Epidermal melanocyte (primary cell): ENCODE measurements around the gene TCF12.

Experiments used
- DNase-seq: peaks from one replicate; pipeline ENCODE4 v3.0.0; 2011; ENCODE audit warnings: low spot score; ENCODE audit not compliant: insufficient read length

Gene TCF12

DNA sequence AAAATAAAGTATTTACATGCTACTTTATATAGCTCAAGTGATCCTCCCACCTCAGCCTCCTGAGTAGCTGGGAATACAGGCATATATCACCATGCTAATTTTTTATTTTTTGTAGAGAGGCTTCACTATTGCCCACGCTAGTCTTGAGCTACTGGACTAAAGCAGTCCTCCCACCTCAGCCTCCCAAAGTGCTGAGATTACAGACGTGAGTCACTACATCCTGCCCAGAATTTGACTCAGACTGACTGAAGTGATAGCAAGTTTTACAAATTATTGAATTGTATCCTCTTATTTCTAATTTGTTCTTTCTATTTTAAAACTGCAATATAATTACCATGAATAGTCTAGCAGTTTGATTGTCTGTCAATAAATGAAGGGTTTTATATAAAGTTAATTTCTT lies 247.5 kb downstream of the TCF12 start:
- no peak for DNase-seq

DNA sequence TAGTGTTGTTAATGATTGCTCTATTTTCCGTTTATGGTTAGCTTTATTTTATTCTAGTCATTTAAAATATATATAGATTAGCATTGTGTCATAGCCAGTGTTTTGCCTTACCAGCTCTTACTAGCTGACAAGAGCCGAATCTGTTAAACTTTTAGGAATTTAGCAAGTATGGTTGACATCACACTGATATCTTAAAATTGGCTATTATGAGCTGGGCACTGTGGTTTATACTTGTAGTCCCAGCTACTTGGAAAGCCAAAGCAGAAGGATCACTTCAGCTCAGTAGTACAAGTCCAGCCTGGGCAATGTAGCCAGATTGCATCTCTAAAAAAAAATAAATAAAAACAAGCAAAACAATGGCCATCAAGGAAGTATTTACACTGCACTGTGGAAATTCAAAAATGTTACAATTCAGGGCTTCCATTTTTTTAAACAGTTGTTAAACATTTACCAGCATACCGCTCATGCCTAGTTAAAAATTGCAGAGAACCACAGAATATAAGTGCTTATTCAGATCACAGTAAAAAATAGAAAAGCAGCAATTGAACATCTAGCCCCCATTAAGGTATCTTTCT lies 249.5 kb downstream of the TCF12 start:
- DNase-seq, result no peak

DNA sequence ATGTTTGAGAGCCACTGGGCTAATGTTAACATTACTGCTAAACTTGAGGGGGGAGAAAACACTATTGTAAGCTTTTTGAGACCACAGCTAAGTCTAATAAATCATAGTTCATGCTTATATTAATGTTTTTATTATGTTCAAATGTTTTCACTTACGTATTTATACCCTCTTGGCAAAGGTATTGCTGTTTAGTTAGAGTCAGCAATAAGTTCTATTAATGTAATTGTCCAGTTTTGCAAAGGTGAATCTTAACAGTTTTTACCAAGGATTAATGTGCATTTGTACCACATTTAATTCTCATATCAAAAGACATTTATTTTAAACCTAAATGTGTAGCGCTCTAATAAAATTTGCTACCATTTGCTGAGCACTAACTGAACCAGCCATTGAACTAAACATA lies 251.2 kb downstream of the TCF12 start:
- DNase-seq, result no peak

DNA sequence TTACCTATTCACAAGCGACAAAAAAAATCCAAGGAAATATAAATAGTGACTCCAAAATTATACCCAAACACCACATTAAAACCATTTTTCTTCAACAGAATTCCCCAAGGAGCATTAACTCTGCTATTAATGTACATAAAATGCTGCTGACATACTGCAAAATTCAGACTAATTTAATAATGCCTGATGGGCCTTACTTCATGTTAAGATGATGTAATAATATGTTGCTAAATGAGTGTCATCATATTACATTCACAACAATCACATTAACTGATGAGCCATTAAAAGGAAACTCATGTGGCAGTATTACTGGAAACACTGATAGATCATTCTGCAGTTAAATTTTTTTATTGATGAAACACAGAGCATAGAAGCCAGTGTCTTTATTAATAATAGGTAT lies 253.0 kb downstream of the TCF12 start:
- DNase-seq, result no peak

DNA sequence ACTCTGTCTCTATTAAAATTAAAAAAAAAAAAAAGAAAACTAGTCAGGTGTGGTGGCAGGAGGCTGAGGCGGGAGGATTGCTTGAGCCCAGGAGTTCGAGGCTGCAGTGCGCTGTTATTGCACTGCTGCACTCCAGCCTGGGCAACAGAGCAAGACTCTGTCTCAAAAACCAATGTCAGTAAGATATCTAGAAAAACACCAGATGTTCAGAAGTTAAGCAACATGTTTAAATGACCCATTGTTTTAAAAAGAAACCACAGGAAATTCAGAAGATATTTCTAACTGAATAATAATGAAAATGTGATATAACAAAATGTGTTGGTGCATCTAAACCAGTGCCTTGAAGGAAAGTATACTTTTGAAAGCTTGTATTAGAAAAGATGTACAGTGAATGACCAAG lies 254.5 kb downstream of the TCF12 start:
- no peak for DNase-seq

DNA sequence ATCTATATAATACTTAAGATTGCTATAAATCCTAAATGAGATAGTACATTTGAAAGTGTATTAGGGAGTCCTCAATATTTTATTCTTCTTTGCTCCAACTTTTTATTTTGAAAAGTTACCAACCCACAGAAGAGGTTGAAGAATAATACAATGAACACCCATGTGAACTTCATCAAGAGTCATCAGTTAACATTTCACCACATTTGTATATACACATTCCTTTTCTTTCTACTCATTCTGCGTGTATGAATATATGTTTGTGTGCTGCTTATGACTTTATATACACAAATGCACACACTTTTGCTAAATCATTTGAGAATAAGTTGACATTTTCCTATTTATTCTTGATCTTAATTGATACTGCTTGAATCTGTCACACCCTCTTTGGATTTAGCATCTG lies 264.6 kb downstream of the TCF12 start:
- DNase-seq, result no peak

DNA sequence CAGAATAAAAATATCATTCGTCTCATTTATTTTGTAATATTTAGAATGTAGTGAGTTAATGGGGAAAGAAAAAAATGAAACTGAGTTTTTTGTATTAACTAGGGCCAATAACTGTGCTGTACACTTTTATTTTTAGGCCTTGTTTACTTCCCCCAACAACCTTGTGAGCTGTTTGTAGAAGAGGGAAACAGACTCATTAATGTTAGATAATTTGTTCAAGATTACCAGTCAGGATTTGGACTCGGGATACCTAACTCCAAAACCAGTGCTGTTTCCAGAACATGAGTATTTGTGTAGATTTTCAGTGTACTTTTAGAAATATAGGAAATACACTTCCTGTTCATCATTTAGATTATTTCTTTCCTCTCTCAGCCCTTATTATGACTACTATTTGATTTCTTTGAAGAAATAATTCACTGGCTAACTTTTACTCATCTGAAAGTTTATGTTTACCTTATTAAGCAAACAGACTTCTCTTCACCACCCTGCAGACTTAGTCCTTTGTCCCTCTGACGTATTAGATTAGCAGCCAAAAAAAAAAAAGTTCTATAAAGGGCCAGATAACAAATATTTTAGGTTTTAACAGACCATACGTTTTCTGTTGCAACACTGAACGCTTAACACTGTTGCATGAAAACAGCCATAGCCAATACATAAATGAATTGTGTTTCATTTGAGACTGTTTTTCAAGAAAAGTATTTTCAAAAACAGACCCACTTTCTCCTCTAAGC lies 265.3 kb downstream of the TCF12 start:
- DNase-seq, result no peak

DNA sequence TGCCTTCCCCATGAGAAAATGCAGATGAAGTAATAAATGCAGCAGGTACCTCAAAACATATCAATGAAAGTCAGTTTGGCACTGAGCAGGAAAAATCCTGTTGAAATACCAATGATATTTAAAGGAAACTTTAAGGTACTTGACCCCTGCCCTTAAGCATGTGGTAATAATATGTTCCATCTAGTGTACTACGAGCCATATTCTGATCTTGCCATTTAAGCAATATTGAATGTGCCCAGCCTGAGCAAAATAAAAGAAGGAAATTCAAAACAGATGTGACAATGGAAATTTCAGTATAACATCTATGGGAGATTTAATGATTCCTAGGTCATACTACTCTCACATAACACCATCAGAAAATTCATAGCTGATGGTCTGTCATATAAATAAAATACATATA lies 266.1 kb downstream of the TCF12 start:
- DNase-seq, result no peak

DNA sequence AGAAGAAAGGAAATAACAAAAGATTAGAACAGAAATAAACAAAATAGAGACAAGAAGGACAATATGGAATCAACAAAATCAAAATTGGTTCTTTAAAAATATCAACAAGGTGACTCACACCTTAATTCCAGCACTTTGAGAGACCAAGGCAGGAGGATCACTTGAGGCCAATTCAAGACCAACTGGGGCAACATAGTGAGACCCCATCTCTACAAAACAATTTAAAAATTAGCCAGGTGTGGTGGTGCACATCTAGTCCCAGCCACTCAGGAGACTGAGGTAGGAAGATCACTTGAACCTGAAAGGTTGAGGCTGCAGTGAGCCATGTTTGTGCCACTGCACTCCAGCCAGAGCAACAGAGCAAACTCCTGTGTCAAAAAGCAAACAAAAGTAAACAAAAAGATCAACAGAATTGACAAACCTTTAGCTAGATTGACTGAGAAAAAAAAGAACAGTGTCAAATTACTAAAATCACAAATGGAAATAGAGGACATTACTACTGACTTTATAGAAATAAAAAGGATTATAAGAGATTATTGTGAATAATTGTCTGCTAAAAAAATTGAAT lies 267.1 kb downstream of the TCF12 start:
- DNase-seq, result no peak

DNA sequence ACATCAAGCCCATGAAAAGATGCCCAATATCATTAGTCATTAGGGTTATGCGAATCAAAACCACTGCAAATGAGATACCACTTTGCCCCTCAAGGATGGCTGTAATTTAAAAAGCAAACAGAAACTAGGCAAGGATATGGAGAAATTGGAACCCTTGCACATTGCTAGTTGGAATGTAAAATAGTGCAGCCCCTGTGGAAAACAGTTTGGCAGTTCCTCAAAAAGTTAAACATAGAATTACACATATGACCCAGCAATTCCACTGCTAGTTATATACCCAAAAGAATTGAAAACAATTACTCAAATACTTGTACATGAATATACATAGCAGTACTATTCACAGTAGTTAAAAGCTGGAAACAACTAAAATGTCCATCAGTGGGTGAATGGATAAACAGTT lies 271.0 kb downstream of the TCF12 start:
- DNase-seq, result no peak

DNA sequence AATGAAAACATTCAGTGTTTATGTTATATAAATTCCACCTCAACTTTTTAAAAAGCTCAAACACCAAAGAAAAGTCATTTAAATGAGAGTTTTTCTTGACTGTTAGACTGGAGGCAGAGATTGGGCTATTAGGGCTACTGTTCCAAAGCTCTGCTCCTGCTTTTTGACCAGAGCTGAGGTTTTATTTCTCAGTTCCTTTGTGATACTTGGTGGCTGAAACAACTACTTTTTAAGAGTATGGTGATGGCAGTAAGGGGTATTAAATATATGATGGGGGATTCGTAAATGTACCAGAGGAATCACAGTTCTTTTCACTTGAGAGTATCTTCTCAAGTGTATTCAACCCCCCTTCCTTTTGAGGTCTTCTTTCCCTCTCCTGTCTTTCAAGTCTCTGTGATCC lies 271.8 kb downstream of the TCF12 start:
- no peak for DNase-seq

DNA sequence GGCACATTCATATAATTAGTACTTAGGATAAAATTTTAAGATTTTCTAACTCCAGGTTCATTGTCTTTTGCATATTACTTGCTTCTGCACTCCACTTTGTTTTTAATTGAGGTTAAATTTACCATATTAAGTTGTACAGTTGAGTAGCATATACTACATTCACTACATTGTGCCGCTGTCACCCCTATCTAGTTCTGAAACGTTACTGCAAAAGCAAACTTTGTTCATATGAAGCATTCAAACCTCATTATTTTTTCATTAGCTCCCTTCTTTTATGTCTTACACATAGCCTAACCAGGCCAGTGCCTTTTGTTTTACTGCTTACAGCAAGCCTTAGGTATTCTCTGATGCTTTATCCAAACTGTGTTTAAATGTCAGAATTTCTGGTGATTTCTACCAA lies 274.7 kb downstream of the TCF12 start:
- DNase-seq, result no peak

DNA sequence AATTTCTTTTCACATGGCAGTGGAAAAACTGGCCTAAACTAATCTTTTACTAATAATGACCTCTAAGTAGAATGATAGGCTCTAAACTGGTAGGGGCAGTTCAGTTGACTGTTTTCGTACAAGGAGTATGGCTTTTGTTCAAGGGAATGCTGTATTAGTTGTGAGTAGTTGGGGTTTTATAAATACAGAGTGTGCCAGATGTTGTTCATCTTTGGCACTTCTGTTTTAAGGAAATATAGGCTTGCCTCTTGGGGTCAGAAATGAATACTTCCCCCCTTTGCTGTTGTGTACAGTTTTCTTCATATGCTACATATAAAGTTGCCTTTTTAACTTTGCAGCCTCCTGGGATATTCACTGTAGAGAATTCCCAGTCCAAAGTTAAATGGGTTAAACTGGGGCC lies 276.9 kb downstream of the TCF12 start:
- DNase-seq, result no peak

DNA sequence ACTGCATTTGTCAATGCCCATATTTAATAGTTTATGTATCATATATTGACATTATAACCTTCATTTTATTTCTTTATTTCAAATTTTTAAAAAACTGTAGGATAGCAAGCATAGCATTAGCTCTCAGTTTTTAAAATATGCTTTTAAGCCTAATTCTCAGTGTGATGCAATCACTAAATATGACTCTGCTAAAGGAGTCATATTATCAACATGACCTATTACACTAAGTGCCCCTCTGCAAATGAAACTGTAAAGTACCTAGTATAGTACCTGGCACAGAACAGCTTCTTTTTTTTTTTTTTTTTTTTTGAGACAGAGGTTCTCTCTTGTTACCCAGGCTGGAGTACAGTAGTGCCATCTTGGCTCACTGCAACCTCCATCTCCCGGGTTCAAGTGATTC lies 278.4 kb downstream of the TCF12 start:
- no peak for DNase-seq

DNA sequence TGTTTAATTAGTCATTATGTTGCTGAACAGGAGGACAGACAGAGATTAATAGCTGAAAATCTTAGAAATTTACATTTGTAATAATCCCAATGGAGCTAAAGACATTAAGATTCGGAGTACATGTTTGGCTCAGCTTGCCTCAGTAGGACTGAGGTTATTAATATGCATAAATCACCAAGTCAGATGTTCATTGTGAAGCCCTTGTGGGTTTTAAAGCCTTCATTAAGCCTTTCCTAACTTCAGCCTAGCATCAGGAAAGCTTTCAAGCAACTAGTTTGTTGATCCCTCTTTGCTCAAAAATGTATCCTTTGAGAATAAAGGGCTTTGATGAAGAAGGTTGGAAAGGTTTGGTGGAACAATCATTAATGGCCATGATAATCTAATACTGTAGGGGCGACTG lies 279.7 kb downstream of the TCF12 start:
- DNase-seq, result no peak

DNA sequence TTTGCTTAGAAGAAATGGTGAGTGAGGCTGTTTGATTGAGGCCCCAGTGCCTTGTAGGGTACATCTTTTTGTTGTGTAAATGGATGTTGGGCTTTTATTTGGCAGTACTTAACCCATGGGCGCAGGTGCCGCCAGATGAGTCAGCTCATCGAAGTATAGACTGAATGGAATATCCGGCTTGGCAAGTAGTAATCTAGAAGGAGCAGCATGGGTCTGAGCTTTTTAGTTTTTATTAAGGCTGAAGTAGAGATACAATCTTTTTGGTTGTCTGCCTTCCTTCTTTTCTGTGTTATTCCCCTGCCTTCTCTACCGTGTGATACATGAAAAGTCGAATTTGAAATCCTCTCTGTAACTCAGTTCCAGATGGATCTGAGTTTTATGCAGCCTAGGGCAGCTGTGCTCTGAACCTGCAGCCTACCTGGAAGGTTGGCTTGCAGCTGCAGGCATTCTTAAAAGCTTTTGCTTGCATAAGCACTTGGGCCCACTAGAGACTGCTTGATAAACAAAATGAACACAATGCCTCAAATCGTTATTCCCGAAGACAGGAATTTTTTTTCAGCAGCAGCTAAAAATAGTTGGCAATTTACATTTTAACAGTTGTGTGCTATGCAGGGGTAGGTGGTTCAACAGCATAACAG lies 280.3 kb downstream of the TCF12 start:
- DNase-seq, result no peak

DNA sequence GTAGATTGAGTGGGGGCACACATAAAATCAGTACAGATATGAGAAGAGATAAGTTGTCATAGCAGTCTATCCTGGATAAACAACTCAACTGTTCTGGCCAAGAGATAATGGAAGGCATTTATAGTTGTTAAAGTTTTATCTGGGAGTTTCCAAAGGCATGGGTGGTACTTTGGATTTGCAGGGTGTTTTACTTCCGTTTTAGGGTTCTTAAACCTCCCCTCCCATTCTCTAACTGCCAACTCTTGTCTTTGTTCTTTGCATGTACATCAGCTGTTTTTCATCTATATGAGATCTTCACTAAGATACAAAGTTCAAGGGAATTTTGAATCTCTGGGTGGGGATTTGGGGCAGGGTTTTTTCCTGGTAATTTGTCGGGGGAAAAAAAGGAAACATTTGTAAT lies 283.1 kb downstream of the TCF12 start:
- DNase-seq, result no peak

DNA sequence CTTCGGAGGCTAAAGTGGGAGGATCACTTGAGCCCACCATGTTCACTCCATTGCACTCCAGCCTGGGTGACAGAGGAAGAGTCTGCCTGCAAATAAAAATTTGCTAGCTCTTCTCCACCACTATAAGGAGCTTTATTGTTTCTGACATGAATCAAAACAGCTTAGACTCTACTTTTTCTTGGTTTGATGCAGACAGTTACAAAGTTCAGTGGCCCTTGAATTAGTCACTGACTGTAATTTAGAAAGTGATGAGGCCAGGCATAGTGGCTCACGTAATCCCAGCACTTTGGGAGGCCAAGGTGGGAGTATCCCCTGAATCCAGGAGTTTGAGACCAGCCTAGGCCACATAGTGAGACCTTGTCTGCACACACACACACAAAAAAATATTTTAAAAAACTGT lies 285.5 kb downstream of the TCF12 start:
- no peak for DNase-seq

DNA sequence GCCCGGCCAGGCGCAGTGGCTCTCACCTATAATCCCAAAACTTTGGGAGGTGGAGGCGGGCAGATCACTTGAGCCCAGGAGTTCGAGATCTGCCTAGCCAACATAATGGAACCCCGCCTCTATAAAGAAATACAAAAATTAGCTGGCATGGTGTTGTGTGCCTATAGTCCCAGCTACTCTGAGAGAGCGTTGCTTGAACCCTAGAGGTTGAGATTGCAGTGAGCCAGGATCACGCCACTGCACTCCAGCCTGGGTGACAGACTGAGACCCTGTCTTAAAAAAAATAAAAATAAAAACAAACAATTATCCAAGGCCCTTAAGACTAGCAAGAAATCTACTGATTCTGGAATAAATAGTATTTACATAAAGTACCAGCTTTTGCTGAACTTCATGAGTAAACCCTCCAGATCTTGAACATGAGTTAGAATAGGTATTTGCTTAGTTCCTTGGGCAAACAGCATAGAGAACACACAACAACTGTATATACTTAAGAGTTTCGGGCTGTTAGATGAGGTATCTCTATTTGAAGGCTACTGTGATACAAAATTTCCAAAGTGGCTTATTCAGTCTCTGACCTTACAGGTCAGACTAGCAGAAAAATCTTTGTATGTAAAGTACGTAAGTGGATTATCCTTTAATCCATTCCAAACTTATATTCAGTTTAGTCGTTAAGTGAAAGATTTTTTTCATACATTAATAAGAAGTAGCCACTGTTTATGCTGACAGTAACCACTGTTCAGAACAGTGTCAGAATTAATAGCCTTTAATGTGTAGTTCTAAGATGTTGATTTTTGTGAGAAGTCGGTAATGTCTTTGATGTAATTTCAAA lies 286.8 kb downstream of the TCF12 start:
- no peak for DNase-seq

DNA sequence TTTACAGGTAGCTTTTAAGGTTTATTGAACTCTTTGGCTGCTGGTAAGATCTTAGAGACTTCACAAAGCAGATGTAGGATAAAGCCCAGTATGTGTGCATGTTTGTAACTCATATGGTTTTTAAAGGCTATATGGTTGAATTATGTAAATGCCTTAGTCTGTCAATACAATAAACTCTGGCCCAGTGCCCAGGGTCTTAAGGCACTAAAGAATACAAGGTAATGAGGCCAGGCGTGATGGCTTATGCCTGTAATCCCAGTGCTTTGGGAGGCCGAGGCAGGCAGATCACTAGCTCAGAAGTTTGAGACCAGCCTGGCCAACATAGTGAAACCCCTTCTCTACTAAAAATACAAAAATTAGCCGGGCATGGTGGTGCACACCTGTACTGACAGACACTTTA lies 287.6 kb downstream of the TCF12 start:
- no peak for DNase-seq

DNA sequence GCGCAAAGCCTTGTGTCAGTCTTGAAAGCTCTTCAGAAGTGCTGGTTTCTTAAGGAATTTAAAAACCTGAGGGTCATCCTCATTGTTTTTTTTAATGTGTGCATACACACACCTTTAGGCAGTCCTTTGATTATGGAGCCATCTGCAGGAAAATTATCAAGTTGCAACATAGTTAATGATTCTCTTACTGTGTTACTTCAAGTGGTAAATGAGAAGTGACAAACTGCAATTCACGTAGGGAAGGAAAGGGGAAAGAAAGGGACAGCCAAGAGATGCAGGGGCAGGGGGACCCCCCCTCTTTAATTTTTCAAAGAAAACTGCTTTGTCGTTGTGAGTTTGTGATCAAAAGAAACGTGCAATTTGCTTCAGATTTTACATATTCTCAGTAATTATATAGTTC lies 295.4 kb downstream of the TCF12 start:
- DNase-seq, result no peak

DNA sequence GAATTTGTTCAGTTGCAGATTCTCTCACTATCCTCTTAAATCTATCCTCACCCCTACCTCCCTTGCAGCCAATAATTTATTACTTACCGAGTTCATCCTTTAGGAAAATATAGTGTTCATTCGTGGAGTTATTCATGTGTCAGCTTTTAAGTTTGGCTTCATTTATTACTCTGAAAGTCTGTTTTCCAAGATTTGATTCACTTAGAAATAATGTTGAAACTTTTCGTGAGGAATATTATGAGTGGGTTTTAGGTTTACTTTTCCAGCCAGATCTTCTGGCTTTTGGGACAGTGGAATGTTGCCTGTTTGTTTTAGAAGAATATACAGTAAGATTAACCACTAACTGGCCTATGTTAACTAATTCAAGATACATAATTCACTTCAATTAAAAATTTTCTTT lies 296.9 kb downstream of the TCF12 start:
- no peak for DNase-seq
